Measurements from ENCODE around the gene HINT1. TPM values are rescaled to one million over a fixed set of nuclear protein-coding genes. Genes with fewer than 3 reads are reported as not detected.

HINT1 gene
- total RNA-seq, 1 experiment from 2014 or later, result 444 TPM

DNA sequence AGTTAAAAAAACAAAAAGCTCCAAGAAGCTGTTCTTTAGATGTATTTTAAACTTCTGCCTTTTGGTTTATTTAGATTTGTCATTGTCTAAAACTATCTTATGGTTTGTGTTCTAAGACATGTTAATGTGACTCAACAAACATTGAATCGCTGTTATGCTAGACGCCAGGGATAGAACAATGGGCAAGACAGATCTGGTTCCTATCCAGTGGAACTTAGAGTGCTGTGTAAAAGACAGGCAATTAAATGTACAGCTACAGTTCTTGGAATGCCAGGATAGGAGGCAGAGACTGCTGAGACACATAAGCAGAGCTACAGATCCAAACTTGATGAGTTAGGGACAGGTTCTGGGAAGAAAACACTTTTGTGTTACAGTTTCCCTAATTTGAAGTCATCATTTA, 28.1 kb upstream of the HINT1 start:
- TF ChIP-seq, protein P1, sequence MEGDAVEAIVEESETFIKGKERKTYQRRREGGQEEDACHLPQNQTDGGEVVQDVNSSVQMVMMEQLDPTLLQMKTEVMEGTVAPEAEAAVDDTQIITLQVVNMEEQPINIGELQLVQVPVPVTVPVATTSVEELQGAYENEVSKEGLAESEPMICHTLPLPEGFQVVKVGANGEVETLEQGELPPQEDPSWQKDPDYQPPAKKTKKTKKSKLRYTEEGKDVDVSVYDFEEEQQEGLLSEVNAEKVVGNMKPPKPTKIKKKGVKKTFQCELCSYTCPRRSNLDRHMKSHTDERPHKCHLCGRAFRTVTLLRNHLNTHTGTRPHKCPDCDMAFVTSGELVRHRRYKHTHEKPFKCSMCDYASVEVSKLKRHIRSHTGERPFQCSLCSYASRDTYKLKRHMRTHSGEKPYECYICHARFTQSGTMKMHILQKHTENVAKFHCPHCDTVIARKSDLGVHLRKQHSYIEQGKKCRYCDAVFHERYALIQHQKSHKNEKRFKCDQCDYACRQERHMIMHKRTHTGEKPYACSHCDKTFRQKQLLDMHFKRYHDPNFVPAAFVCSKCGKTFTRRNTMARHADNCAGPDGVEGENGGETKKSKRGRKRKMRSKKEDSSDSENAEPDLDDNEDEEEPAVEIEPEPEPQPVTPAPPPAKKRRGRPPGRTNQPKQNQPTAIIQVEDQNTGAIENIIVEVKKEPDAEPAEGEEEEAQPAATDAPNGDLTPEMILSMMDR (IDR thresholded peaks at IDR 0.05; ENCODE audit: unreplicated experiment), result no peak
- Mint-ChIP-seq H3K27me3 (ENCODE audit: insufficient read depth, unreplicated experiment) (no peaks in the 10 kb centered on the region), H3K9me3 (ENCODE audit: unreplicated experiment) (no peaks in the 10 kb centered on the region), H3K36me3 (ENCODE audit: insufficient read depth, unreplicated experiment) (peaks cover 24% of the 10 kb centered on the region), H3K27ac (ENCODE audit: low read depth, unreplicated experiment) (no peak overlapping the region), H3K4me1 (ENCODE audit: insufficient read depth, unreplicated experiment) (peaks cover 2% of the 10 kb centered on the region), H3K4me3 (ENCODE audit: unreplicated experiment) (no peak overlapping the region)
- intact Hi-C loops (cut with micrococcal nuclease), result no loop called here
- ChIA-PET CTCF (interaction anchor here (1.6 kb wide), 1 partner anchor 24 kb away, joined by 4 read pairs; no protein-coding TSS in a partner anchor), POLR2A (interaction anchor here (1.2 to 1.3 kb wide), 3 partner anchors 15 to 72 kb away, joined by 3 to 5 read pairs (median 4); no protein-coding TSS in a partner anchor)
- BruUV-seq (replicated peaks), result no TSS peak
- DNase-seq (ENCODE audit: unreplicated experiment), result no peak

DNA sequence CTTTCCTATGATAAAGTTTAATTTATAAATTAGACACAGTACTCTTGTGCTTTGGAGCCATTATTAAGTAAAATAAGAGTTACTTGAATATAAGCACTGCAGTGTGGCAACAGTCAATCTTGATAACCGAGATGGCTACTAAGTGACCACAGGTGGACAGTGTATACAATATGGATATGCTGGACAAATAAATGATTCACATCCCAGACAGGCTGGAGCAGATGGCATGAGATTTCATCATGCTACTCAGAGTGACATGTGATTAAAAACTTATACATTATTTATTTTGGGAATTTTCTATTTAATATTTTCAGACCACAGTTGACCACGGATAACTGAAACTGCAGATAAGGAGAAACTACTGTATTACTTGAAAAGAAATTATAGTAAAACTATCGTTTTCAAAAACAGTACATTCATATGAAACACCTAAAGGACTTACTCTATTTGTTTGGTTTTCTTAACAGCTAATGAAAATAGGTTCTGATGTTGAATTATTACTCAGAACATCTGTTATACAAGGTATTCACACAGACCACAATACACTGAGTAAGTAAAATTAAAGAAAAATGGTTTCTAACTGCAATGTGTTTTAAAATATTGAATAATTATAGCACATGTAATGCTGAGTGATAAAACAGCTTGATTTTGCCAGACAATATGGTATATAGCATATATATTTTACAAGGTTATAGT, 21.7 kb upstream of the HINT1 start:
- Mint-ChIP-seq H3K4me1 (ENCODE audit: insufficient read depth, unreplicated experiment) (no peaks in the 10 kb centered on the region), H3K36me3 (ENCODE audit: insufficient read depth, unreplicated experiment) (peaks cover 15% of the 10 kb centered on the region), H3K27me3 (ENCODE audit: insufficient read depth, unreplicated experiment) (no peaks in the 10 kb centered on the region), H3K9me3 (ENCODE audit: unreplicated experiment) (no peaks in the 10 kb centered on the region), H3K27ac (ENCODE audit: low read depth, unreplicated experiment) (peak overlapping the region; percentile 49), H3K4me3 (ENCODE audit: unreplicated experiment) (no peak overlapping the region)
- TSS peak; percentile 89 for BruUV-seq (replicated peaks)
- TF ChIP-seq, protein P1 (IDR thresholded peaks at IDR 0.05; ENCODE audit: unreplicated experiment), result no peak
- ChIA-PET POLR2A (interaction anchor here (0.5 to 1.8 kb wide), 12 partner anchors 9 to 1195 kb away, joined by 3 to 6 read pairs (median 3); partner anchors contain the start of genes CDC42SE2 and HINT1), CTCF (interaction anchor here (0.6 to 1.6 kb wide), 4 partner anchors 13 to 195 kb away, joined by 3 to 4 read pairs (median 3); no protein-coding TSS in a partner anchor)
- peak; percentile 28 for DNase-seq (ENCODE audit: unreplicated experiment)
- intact Hi-C loops (cut with micrococcal nuclease), result no loop called here

DNA sequence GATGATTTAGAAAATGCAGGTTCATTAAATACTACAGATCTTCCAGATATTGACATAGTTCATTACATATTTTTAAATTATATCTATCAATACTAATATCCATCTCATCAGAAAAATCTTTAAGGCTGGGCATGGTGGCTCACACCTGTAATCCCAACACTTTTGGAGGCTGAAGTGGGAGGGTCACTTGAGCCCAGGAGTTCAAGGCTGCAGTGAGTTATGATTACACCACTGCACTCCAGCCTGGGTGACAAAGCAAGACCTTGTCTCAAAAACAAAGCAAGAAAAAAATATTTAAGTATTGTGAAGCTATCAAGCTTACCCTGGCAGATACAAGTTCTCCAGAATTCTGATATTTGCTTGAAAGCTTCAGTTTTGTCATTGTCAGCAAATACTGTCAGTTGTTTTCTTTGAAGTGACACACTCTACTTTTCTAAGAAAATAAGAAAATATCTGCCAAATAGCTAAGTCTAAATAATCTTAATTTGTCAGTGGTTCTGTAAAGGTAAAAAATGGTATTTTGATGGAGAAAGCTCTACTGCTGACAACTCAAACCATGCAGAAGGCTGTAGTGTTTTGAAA, 20.6 kb upstream of the HINT1 start:
- Mint-ChIP-seq H3K27ac (ENCODE audit: low read depth, unreplicated experiment) (no peak overlapping the region), H3K27me3 (ENCODE audit: insufficient read depth, unreplicated experiment) (no peaks in the 10 kb centered on the region), H3K4me3 (ENCODE audit: unreplicated experiment) (no peak overlapping the region), H3K9me3 (ENCODE audit: unreplicated experiment) (no peaks in the 10 kb centered on the region), H3K36me3 (ENCODE audit: insufficient read depth, unreplicated experiment) (peaks cover 14% of the 10 kb centered on the region), H3K4me1 (ENCODE audit: insufficient read depth, unreplicated experiment) (no peaks in the 10 kb centered on the region)
- intact Hi-C loops (cut with micrococcal nuclease), result no loop called here
- no TSS peak for BruUV-seq (replicated peaks)
- no peak for DNase-seq (ENCODE audit: unreplicated experiment)
- ChIA-PET CTCF (interaction anchor here (0.6 to 1.6 kb wide), 3 partner anchors 14 to 230 kb away, joined by 3 to 4 read pairs (median 3); no protein-coding TSS in a partner anchor), POLR2A (interaction anchor here (0.7 to 1.8 kb wide), 11 partner anchors 8 to 262 kb away, joined by 3 to 7 read pairs (median 4); partner anchors contain the start of gene CDC42SE2)
- TF ChIP-seq, protein P1 (IDR thresholded peaks at IDR 0.05; ENCODE audit: unreplicated experiment), result no peak

DNA sequence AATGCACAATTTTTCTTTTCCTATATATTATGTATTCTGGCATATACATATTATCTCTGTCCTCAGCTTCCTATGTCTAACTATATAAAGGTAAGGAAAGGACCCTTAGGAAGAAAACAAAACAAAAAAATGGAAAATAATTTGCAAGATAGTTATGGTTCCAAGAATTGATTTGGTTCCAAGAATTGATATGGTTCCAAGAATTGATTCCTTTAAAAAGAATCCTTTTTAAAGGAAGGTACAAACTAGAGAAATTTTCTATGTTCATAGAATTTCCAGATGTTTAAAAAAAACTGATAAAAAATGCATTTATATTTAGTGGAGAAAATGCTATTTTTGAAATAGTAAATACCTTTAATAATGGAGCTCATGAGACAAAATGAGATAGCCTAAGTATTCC, 17.8 kb upstream of the HINT1 start:
- H3K4me1 Mint-ChIP-seq (ENCODE audit: insufficient read depth, unreplicated experiment), result peaks cover 4% of the 10 kb centered on the region
- intact Hi-C loops (cut with micrococcal nuclease), result no loop called here
- CTCF ChIA-PET, result no interaction called here
- TF ChIP-seq, protein P1 (IDR thresholded peaks at IDR 0.05; ENCODE audit: unreplicated experiment), result no peak
- no peaks in the 10 kb centered on the region for H3K36me3 Mint-ChIP-seq (ENCODE audit: insufficient read depth, unreplicated experiment)
- no peaks in the 10 kb centered on the region for H3K9me3 Mint-ChIP-seq (ENCODE audit: unreplicated experiment)
- no peak for DNase-seq (ENCODE audit: unreplicated experiment)
- no peak overlapping the region for H3K4me3 Mint-ChIP-seq (ENCODE audit: unreplicated experiment)
- BruUV-seq (replicated peaks), result no TSS peak
- H3K27ac Mint-ChIP-seq (ENCODE audit: low read depth, unreplicated experiment), result no peak overlapping the region
- POLR2A ChIA-PET, result interaction anchor here (1.0 kb wide), 1 partner anchor 85 kb away, joined by 5 read pairs; no protein-coding TSS in a partner anchor
- H3K27me3 Mint-ChIP-seq (ENCODE audit: insufficient read depth, unreplicated experiment), result no peaks in the 10 kb centered on the region

All from MCF 10A (cell line).